ENCODE results near the gene EBLN2. TPM values are rescaled to one million over a fixed set of nuclear protein-coding genes. Genes with fewer than 3 reads are reported as not detected.
"Not testable (repeated sequence)": the region's sequence is repeated elsewhere in the genome, so short reads cannot be mapped to it uniquely, and the experiment has no call there.

Gene EBLN2
- total RNA-seq, 2 donors from 2014 or later, result 11.7 to 15.8 TPM

DNA sequence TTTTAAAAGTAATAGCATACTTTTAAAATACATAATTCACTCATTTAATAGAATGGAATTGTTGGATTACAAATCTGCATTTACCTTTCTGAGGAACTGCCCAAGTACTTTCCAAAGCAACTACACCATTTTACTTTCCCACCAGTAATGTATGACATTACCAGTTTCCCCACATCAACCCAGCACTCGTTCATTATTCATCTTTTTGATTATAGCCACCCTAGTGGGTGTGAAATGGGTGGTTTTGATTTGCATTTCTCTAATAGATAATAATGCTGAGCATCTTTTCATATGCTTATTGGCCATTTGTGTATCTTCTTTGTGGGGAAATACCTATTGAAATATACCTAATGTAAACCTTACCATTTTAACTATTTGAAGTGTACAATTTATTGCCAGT lies 18.0 kb upstream of the EBLN2 start:
- DNase-seq (no peak), ATAC-seq (no peak)
- Mint-ChIP-seq H3K27ac (no peak overlapping the region), H3K27me3 (no peaks in the 10 kb centered on the region), H3K4me1 (peaks cover 23% of the 10 kb centered on the region), H3K4me3 (no peak overlapping the region), H3K36me3 (ENCODE audit: low read depth) (no peaks in the 10 kb centered on the region)
- H3K9me3 ChIP-seq (ENCODE audit: control insufficient read depth, low read length, poor library complexity, severe bottlenecking), result no peaks in the 10 kb centered on the region

DNA sequence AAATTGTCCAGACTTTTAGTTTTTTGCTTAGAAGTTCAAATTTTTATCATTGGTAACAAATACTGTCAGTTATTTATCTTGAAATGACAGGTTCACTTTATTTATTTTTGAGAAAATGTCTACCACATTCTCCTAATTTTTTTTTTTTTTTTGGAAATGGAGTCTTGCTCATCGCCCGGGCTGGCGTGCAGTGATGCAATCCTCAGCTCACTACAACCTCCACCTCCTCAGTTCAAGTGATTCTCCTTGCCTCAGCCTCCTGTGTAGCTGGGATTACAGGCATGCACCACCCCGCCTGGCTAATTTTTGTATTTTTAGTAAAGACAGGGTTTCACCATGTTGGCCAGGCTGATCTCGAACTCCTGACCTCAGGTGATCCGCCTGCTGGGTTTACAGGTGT lies 16.1 kb upstream of the EBLN2 start:
- DNase-seq (no peak), ATAC-seq (no peak)
- peaks cover 24% of the 10 kb centered on the region for H3K4me1 Mint-ChIP-seq
- H3K27me3 Mint-ChIP-seq, result no peaks in the 10 kb centered on the region
- no peaks in the 10 kb centered on the region for H3K36me3 Mint-ChIP-seq (ENCODE audit: low read depth)
- H3K4me3 Mint-ChIP-seq, result no peak overlapping the region
- peak overlapping the region; percentile 41 for H3K27ac Mint-ChIP-seq
- no peaks in the 10 kb centered on the region for H3K9me3 ChIP-seq (ENCODE audit: control insufficient read depth, low read length, poor library complexity, severe bottlenecking)

DNA sequence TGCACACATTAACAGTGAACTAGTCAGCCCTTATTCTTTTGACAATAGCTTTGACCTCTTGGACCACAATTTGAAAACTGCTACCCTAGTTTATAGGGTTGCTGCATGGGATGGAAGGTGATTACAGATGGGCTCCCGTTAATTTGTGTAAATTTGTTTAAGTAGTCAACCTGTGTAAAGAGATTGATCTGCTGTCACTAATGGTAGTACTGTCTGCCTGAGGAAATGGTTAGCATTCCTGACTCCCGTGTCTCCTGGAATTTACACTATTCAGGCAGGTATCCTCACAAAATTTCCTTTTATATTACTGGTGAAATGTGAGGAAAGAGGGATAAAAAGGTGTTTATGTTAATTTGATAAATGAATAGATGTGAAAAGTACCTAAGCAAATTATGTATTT lies 15.3 kb upstream of the EBLN2 start:
- Mint-ChIP-seq H3K27me3 (no peaks in the 10 kb centered on the region), H3K36me3 (ENCODE audit: low read depth) (no peaks in the 10 kb centered on the region), H3K27ac (peak overlapping the region; percentile 41), H3K4me1 (peaks cover 22% of the 10 kb centered on the region), H3K4me3 (no peak overlapping the region)
- H3K9me3 ChIP-seq (ENCODE audit: control insufficient read depth, low read length, poor library complexity, severe bottlenecking), result no peaks in the 10 kb centered on the region
- no peak for ATAC-seq
- no peak for DNase-seq

DNA sequence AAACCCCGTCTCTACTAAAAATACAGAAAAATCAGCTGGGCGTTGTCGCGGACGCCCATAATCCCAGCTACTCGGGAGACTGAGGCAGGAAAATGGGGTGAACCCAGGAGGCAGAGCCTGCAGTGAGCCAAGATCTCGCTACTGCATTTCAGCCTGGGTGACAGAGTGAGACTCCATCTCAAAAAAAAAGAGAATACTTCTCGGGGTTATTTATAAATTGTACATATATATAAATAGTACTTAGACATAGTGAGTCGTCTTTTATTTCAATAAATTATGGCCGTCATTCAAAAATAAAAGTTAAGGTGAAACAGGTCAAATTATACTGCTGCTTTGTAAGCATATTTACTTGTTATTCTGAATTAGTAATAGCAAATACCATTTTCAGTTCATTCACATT lies 12.1 kb upstream of the EBLN2 start:
- Mint-ChIP-seq H3K4me1 (peaks cover 16% of the 10 kb centered on the region), H3K36me3 (ENCODE audit: low read depth) (peaks cover 2% of the 10 kb centered on the region), H3K4me3 (no peak overlapping the region), H3K27me3 (no peaks in the 10 kb centered on the region), H3K27ac (no peak overlapping the region)
- DNase-seq, result no peak
- no peaks in the 10 kb centered on the region for H3K9me3 ChIP-seq (ENCODE audit: control insufficient read depth, low read length, poor library complexity, severe bottlenecking)
- no peak for ATAC-seq

DNA sequence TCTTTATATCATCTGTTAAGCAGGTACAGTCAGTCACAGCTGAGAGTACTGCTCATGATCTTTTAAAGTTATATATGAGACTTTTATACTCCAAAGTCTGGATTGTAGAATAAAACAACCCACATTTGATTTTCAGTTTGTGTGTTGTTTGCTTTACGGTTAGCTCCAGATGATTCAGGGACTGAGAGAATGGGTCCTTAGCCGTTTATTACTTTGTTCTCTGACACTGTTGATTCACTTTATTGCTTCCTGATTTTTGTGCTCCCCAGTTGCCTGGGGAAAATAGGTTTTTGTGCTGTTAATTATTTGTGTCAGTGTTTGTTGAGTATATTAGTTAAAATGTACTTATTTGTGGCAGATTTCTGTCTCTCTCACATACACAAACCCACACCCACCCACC lies 8.6 kb upstream of the EBLN2 start:
- peaks cover 18% of the 10 kb centered on the region for H3K4me1 Mint-ChIP-seq
- H3K36me3 Mint-ChIP-seq (ENCODE audit: low read depth), result peaks cover 2% of the 10 kb centered on the region
- DNase-seq (no peak), ATAC-seq (no peak)
- peak overlapping the region; percentile 77 for H3K27ac Mint-ChIP-seq
- no peaks in the 10 kb centered on the region for H3K27me3 Mint-ChIP-seq
- no peak overlapping the region for H3K4me3 Mint-ChIP-seq
- H3K9me3 ChIP-seq (ENCODE audit: control insufficient read depth, low read length, poor library complexity, severe bottlenecking), result no peaks in the 10 kb centered on the region

DNA sequence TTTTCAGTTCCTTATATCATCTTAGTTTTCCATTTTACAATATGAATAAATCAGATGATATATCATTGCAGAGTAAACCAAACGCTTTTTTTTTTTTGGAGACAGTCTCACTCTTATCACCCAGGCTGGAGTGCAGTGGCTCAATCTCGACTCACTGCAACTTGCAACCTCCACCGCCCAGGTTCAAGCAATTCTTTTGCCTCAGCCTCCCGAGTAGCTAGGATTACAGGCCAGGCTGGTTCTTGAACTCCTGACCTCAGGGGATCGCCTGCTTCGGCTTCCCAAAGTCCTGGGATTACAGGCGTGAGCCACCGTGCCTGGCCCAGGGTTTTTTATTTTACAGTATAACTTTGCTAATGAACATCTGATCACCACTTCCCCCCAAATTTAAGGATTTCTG lies 5.9 kb upstream of the EBLN2 start:
- peaks cover 4% of the 10 kb centered on the region for H3K36me3 Mint-ChIP-seq (ENCODE audit: low read depth)
- no peak for DNase-seq
- H3K27ac Mint-ChIP-seq, result no peak overlapping the region
- peaks cover 16% of the 10 kb centered on the region for H3K4me1 Mint-ChIP-seq
- no peak for ATAC-seq
- no peak overlapping the region for H3K4me3 Mint-ChIP-seq
- no peaks in the 10 kb centered on the region for H3K9me3 ChIP-seq (ENCODE audit: control insufficient read depth, low read length, poor library complexity, severe bottlenecking)
- H3K27me3 Mint-ChIP-seq, result no peaks in the 10 kb centered on the region

DNA sequence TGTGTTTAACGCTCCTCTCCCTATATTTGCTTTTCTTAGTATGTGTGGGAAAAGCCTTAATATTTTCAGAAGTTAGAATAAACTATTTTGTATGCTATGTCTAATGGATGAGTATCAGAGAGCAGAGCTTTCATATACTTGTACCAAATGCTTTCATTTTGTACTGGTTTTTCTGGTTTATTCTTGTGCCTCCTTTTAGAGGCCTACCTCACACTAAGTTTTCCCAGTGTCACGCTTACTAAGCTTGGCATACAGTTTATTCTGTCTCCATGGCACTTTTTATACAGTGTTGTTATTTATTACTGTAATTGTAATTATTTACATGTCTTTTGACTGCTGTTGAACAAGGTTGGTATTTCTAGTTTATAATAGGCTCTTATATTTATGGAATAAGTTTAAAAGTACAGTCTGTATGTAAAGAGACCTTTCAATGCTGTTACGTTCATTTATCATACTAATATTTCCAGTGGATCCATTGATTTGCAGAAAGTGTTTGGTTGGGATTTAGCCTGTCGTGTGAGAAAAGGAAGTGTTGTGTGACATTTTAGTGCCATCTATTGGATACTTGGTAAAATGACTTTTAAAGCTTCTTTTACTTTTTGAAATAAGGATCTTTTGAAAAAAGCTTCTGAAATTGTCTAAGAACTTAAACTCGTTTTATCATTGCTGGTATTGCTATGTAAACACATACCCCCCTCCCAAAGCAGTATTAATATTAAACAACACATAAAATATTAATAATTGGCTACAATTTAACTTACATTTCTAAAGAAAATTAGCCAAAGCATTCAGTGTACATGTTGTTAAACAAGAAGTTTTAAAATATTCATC lies 5.2 kb upstream of the EBLN2 start:
- Mint-ChIP-seq H3K4me3 (no peak overlapping the region), H3K27me3 (no peaks in the 10 kb centered on the region), H3K27ac (no peak overlapping the region), H3K36me3 (ENCODE audit: low read depth) (peaks cover 4% of the 10 kb centered on the region), H3K4me1 (peaks cover 15% of the 10 kb centered on the region)
- ATAC-seq (peak; percentile 47), DNase-seq (no peak)
- H3K9me3 ChIP-seq (ENCODE audit: control insufficient read depth, low read length, poor library complexity, severe bottlenecking), result no peaks in the 10 kb centered on the region

DNA sequence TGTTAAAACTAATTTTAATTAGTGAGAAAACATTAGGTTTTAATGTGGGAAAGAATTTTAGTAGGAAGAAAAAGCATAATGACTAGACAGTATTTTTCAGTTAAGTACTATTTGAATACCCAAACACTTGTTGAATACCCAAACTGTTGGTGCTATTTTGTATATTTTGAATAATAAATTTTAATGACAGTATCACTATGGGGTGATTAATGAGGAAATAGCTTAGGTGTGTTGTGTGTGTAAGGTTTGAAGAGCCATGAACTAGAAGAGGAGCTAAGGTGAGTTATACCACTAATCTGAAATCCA lies 4.7 kb upstream of the EBLN2 start:
- Mint-ChIP-seq H3K4me3 (no peak overlapping the region), H3K27ac (no peak overlapping the region), H3K36me3 (ENCODE audit: low read depth) (peaks cover 4% of the 10 kb centered on the region), H3K4me1 (peaks cover 13% of the 10 kb centered on the region), H3K27me3 (no peaks in the 10 kb centered on the region)
- ATAC-seq (no peak), DNase-seq (no peak)
- H3K9me3 ChIP-seq (ENCODE audit: control insufficient read depth, low read length, poor library complexity, severe bottlenecking), result no peaks in the 10 kb centered on the region

DNA sequence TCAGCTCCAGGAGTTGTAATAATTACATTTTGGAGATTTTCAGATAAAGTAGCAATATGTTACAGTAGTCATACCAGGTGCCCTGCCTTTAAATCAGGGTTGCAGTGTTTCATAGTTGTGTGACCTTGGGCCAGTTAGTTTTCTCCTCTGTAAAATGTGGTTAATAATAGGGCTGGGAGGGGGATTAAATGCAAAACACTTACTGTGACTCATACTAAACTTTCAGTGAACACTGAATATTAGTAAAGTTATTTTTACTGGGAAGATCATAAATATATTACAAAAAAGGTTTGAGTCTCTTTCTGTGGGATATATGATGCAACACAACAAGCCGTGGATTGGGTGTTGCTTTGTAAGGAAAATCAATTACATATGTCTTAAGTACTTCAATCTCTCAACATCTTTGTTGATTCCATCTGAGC lies 1.1 kb upstream of the EBLN2 start:
- H3K36me3 Mint-ChIP-seq (ENCODE audit: low read depth), result peaks cover 2% of the 10 kb centered on the region
- no peak overlapping the region for H3K27ac Mint-ChIP-seq
- no peaks in the 10 kb centered on the region for H3K9me3 ChIP-seq (ENCODE audit: control insufficient read depth, low read length, poor library complexity, severe bottlenecking)
- no peak overlapping the region for H3K4me3 Mint-ChIP-seq
- peaks cover 7% of the 10 kb centered on the region for H3K4me1 Mint-ChIP-seq
- DNase-seq (no peak), ATAC-seq (no peak)
- no peaks in the 10 kb centered on the region for H3K27me3 Mint-ChIP-seq

DNA sequence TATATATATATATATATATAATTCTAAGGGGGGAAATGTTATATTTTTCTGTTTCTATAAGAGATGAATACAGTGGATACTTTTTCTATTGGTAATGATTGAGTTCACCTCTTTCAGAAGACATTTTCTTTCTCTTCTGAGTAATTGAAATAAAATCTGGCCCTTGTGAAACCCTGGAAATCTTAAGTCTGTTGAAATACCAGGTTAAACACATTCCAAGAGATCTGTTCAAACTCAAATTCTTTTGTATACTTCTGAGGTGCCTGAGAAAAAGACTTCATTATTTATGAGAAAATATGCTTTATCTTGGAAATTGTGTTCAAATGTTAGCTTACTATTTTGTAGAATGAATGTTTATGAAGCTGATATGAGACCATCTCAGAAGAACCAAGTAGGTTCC lies 4.8 kb downstream of the EBLN2 start:
- H3K27me3 Mint-ChIP-seq; H3K27ac Mint-ChIP-seq; DNase-seq; H3K4me3 Mint-ChIP-seq; ATAC-seq; H3K36me3 Mint-ChIP-seq (ENCODE audit: low read depth); H3K9me3 ChIP-seq (ENCODE audit: control insufficient read depth, low read length, poor library complexity, severe bottlenecking); H3K4me1 Mint-ChIP-seq: not testable (repeated sequence)

DNA sequence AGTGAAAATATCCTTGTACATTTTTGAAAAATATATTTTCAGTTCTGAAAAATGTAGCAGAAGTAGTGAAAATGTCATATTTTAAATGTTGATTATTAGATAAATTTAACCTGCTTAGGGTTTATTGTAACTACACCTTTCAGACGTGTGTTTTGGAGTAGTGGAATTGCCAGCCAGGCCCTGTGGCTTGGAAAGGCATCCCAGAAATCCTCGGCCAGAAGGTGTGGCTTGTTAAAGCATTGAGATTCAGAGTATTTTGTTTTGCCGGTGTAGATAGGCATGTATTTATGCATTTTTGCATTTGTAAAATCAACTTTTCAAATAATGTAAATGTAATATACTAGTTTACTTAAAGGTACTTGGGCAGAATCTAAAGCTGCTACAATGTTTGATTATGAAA lies 7.0 kb downstream of the EBLN2 start:
- no peaks in the 10 kb centered on the region for H3K36me3 Mint-ChIP-seq (ENCODE audit: low read depth)
- no peak overlapping the region for H3K4me3 Mint-ChIP-seq
- H3K4me1 Mint-ChIP-seq, result peaks cover 15% of the 10 kb centered on the region

DNA sequence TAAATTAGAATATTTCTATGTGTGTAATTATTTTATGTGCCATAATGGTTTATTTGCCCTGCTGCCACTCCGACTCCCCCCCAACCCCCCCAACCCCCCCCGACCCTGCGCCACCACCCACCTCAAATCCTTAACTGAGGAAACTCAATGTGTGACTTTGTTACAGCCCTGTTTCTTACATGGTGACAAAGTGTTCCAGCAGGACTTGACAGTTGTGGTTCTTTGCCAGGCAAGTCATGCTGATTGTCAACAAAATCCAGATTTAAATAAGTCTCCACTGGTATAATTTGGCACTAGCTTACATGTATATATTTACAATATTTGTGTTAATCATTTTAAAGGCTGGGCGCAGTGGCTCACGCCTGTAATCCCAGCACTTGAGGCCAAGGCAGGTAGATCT lies 7.7 kb downstream of the EBLN2 start:
- peaks cover 17% of the 10 kb centered on the region for H3K4me1 Mint-ChIP-seq
- ATAC-seq, result no peak
- DNase-seq, result no peak
- no peak overlapping the region for H3K4me3 Mint-ChIP-seq
- H3K27ac Mint-ChIP-seq, result no peak overlapping the region
- no peaks in the 10 kb centered on the region for H3K9me3 ChIP-seq (ENCODE audit: control insufficient read depth, low read length, poor library complexity, severe bottlenecking)
- H3K36me3 Mint-ChIP-seq (ENCODE audit: low read depth), result no peaks in the 10 kb centered on the region
- no peaks in the 10 kb centered on the region for H3K27me3 Mint-ChIP-seq

More for the DNA sequence above, 7.0 kb downstream of the EBLN2 start:
- no peak for DNase-seq
- no peak for ATAC-seq
- no peaks in the 10 kb centered on the region for H3K9me3 ChIP-seq (ENCODE audit: control insufficient read depth, low read length, poor library complexity, severe bottlenecking)
- no peak overlapping the region for H3K27ac Mint-ChIP-seq
- H3K27me3 Mint-ChIP-seq, result no peaks in the 10 kb centered on the region

DNA sequence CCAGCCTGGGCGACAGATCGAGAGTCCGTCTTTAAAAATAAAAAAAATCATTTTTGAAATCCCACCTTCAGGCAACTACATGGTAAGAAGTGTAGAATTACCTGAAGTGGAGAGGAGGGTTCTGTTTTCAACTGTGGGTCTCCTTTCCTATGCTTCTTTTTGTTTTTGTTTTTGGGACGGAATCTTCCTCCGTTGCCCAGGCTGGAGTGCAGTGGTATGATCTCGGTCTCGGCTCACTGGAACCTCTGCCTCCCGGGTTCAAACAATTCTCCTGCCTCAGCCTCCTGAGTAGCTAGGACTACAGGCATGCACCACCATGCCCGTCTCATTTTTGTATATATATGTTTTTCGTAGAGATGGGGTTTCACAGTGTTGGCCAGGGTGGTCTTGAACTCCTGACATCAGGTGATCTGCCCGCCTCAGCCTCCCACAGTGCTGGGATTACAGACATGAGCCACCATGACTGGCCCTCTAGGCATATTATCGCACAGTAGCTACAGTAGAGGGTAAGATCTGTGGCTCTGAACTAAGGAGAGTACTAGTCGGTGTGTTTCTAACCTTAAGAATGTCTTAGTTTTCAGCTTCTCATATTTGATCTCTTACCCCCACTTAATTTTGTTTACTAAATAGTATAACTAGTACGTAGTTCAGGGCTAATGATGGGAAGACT lies 8.5 kb downstream of the EBLN2 start:
- Mint-ChIP-seq H3K4me1 (peaks cover 17% of the 10 kb centered on the region), H3K27ac (no peak overlapping the region), H3K4me3 (no peak overlapping the region), H3K36me3 (ENCODE audit: low read depth) (no peaks in the 10 kb centered on the region), H3K27me3 (no peaks in the 10 kb centered on the region)
- ATAC-seq, result no peak
- no peak for DNase-seq
- no peaks in the 10 kb centered on the region for H3K9me3 ChIP-seq (ENCODE audit: control insufficient read depth, low read length, poor library complexity, severe bottlenecking)

Data from T-helper 17 cell (primary cell).